Lower lobe of right lung (tissue), 2 donors: ENCODE measurements around the gene SRRT. TPM values are rescaled to one million over a fixed set of nuclear protein-coding genes. Genes with fewer than 3 reads are reported as not detected.

Source experiments
- ATAC-seq, 2 donors: fragments of 200-7000 bp; cut with Tn5 transposase; one replicate each; pipeline ENCODE4 v1.9.1; 2020 to 2022; ENCODE audit warnings: mild to moderate bottlenecking in 2 of 2, moderate library complexity in 2 of 2
- DNase-seq: peaks from one replicate; pipeline ENCODE4 v3.0.0-alpha.2; 2020
- H3K27ac ChIP-seq: fragments of 200-600 bp; one replicate; pipeline ENCODE4 v1.8.0; 2022
- H3K27me3 ChIP-seq: fragments of 200-600 bp; one replicate; pipeline ENCODE4 v1.8.0; 2022; ENCODE audit warnings: low read depth
- H3K36me3 ChIP-seq: fragments of 200-600 bp; one replicate; pipeline ENCODE4 v1.8.0; 2022; ENCODE audit warnings: mild to moderate bottlenecking
- H3K4me1 ChIP-seq: fragments of 200-600 bp; one replicate; pipeline ENCODE4 v1.8.0; 2022
- H3K4me3 ChIP-seq: fragments of 200-600 bp; one replicate; pipeline ENCODE4 v1.8.0; 2022; ENCODE audit warnings: mild to moderate bottlenecking
- H3K9me3 ChIP-seq: fragments of 200-600 bp; one replicate; pipeline ENCODE4 v1.8.0; 2022
- CTCF ChIP-seq: fragments of 200-600 bp; IDR thresholded peaks from one replicate; pipeline ENCODE4 v1.8.0; 2022; ENCODE audit warnings: antibody characterized with exemption, mild to moderate bottlenecking
- intact Hi-C: fragments of 100-400 bp; cut with DNase I; formaldehyde crosslinking; loops from one replicate; pipeline ENCODE4 v1.11.0; 2022
- total RNA-seq: library from RNA; stranded (reverse); fragmentation: NEBNext Ultra II Directional; extraction: Animal tissue kit (Norgen Biotek cat#: 25700); gene quantifications from one replicate; pipeline ENCODE4 v1.2.1, GENCODE V29; 2021
- donor health status: DM: no; HTN: yes; CAD: no; lungs with severe emphysema.

SRRT gene
- total RNA-seq, 1 donor from 2014 or later = 105 TPM

- H3K36me3 ChIP-seq = peaks cover 53% of the 10 kb centered on the region
- peaks cover 6% of the 10 kb centered on the region for H3K27me3 ChIP-seq
- TF ChIP-seq CTCF = no peak
- intact Hi-C loops = no loop called here
- H3K9me3 ChIP-seq = no peaks in the 10 kb centered on the region
- no peak overlapping the region for H3K27ac ChIP-seq
- H3K4me1 ChIP-seq = peaks cover 38% of the 10 kb centered on the region
- no peak for DNase-seq
- peak overlapping the region; percentile 88 for H3K4me3 ChIP-seq
- ATAC-seq = no peak
Observed at GRCh38 chr7:100888291-100888987, 13.5 kb downstream of the SRRT start.

GRCh38 chr7:100888988-100889750 is 14.3 kb downstream of the SRRT start, which contains the start of gene UFSP1:
UFSP1 (minus strand) TSS chr7:100889715; CDS start chr7:100889271, 444 bp downstream.
- H3K4me1 ChIP-seq = peaks cover 38% of the 10 kb centered on the region
- peaks cover 9% of the 10 kb centered on the region for H3K27me3 ChIP-seq
- H3K9me3 ChIP-seq = no peaks in the 10 kb centered on the region
- peak within 1 kb of the TSS; percentile 86 for H3K27ac ChIP-seq
- peaks cover 46% of the 10 kb centered on the region for H3K36me3 ChIP-seq
- H3K4me3 ChIP-seq = peak within 1 kb of the TSS; percentile 88
- no peak for TF ChIP-seq CTCF
- intact Hi-C loops = no loop called here
- ATAC-seq = peak; percentile 72
- DNase-seq = no peak

GRCh38 chr7:100890653-100891567 is 16.0 kb downstream of the SRRT start:
- ATAC-seq (no peak), DNase-seq (no peak)
- TF ChIP-seq CTCF = no peak
- Histone ChIP-seq H3K4me1 (peaks cover 52% of the 10 kb centered on the region), H3K9me3 (no peaks in the 10 kb centered on the region), H3K27ac (peak overlapping the region; percentile 86), H3K36me3 (peaks cover 28% of the 10 kb centered on the region), H3K4me3 (peak overlapping the region; percentile 88), H3K27me3 (peaks cover 27% of the 10 kb centered on the region)
- intact Hi-C loops = no loop called here

GRCh38 chr7:100891568-100892247 is 16.8 kb downstream of the SRRT start:
- ATAC-seq = no peak
- Histone ChIP-seq H3K27ac (no peak overlapping the region), H3K27me3 (peaks cover 35% of the 10 kb centered on the region), H3K9me3 (no peaks in the 10 kb centered on the region), H3K36me3 (peaks cover 20% of the 10 kb centered on the region), H3K4me1 (peaks cover 60% of the 10 kb centered on the region), H3K4me3 (no peak overlapping the region)
- intact Hi-C loops = no loop called here
- TF ChIP-seq CTCF = no peak
- DNase-seq = no peak
